HCT116 (cell line): ENCODE data around the gene UCP1. TPM values are rescaled to one million over a fixed set of nuclear protein-coding genes. Genes with fewer than 3 reads are reported as not detected.

Experiments used
- ATAC-seq: fragments of 200-7000 bp; cut with Tn5 transposase; 2 replicates; pipeline ENCODE4 v1.9.1; 2020; ENCODE audit warnings: mild to moderate bottlenecking, moderate library complexity
- BruUV-seq: library from RNA; stranded (reverse); fragments of 400-500 nt; replicated peaks from 2 replicates; lab custom pipeline; 2021; lab: Mats Ljungman, UMichigan
- CTCF ChIA-PET: fragments of 300-600 bp; sonication (Branson Sonifier 250); formaldehyde crosslinking; loops from one replicate; lab custom pipeline; 2021; ENCODE audit warnings: antibody characterized with exemption; lab: Charles Lee
- POLR2A ChIA-PET: fragments of 300-600, 350-600 bp; sonication (Branson Sonifier 250); formaldehyde crosslinking; loops from one replicate; lab custom pipeline; 2021; ENCODE audit warnings: antibody characterized with exemption; lab: Charles Lee
- RAD21 ChIA-PET, 2 experiments: fragments of 300-600 bp; sonication (Branson Sonifier 250); formaldehyde crosslinking; loops; one replicate each; lab custom pipeline; 2023; ENCODE audit warnings: low total read pairs in 2 of 2; ENCODE audit not compliant: uncharacterized antibody in 2 of 2, unreplicated experiment in 2 of 2, low non-redundant PET in 1 of 2; lab: Charles Lee
- DNase-seq: peaks from one replicate; pipeline ENCODE4 v3.0.0-alpha.2; 2010; ENCODE audit warnings: low read depth, low spot score
- H2AFZ ChIP-seq: fragments of 200-600 bp; shearing (Covaris generic), sonication (generic); 2 replicates; pipeline ENCODE4 v1.6.1; 2017; ENCODE audit warnings: low read depth, mixed run types, mixed read lengths, antibody characterized with exemption, low read length; ENCODE audit not compliant: poor library complexity, severe bottlenecking
- H3K27ac ChIP-seq: 2 replicates; pipeline ENCODE4 v1.5.1; 2012; ENCODE audit warnings: low read depth, low read length
- H3K27me3 ChIP-seq: fragments of 200-600 bp; sonication (generic); 2 replicates; pipeline ENCODE4 v1.6.1; 2016; ENCODE audit warnings: mixed run types, low read length, mixed read lengths; ENCODE audit not compliant: insufficient read depth
- H3K36me3 ChIP-seq, 2 experiments: fragments of 200-500 bp in 1 of 2; fragments of 200-600 bp in 1 of 2; sonication (Bioruptor generic) in 1 of 2; sonication (generic) in 1 of 2; 2 replicates each; pipeline versions ENCODE4 v1.5.1 to v1.6.1; 2014 to 2016; ENCODE audit warnings: low read length in 2 of 2, inconsistent platforms in 1 of 2, mixed read lengths in 1 of 2, mixed run types in 1 of 2; ENCODE audit not compliant: insufficient read depth in 2 of 2, control insufficient read depth in 1 of 2
- H3K4me1 ChIP-seq, 2 experiments: fragments of 200-600 bp in 1 of 2; sonication (generic) in 1 of 2; 2 replicates each; pipeline versions ENCODE4 v1.5.1 to v1.6.1; 2012 to 2017; ENCODE audit warnings: low read length in 2 of 2, inconsistent platforms in 1 of 2, mild to moderate bottlenecking in 1 of 2, mixed read lengths in 1 of 2, mixed run types in 1 of 2, moderate library complexity in 1 of 2; ENCODE audit not compliant: insufficient read depth in 2 of 2, control insufficient read depth in 1 of 2
- H3K4me2 ChIP-seq: fragments of 200-600 bp; sonication (generic); 2 replicates; pipeline ENCODE4 v1.6.1; 2017; ENCODE audit warnings: mixed run types, low read length, mixed read lengths
- H3K4me3 ChIP-seq, 2 experiments: fragments of 200-600 bp in 1 of 2; sonication (generic) in 1 of 2; replicated peaks in 1 of 2; 2 replicates each; pipeline ENCODE4 v1.5.1; 2011 to 2016; ENCODE audit warnings: low read length in 2 of 2, control low read depth in 1 of 2, low read depth in 1 of 2, mild to moderate bottlenecking in 1 of 2, mixed read lengths in 1 of 2, mixed run types in 1 of 2
- H3K79me2 ChIP-seq: fragments of 200-600 bp; sonication (generic); 2 replicates; pipeline ENCODE4 v1.6.1; 2017; ENCODE audit warnings: mild to moderate bottlenecking, mixed run types, low read length, moderate library complexity, mixed read lengths; ENCODE audit not compliant: insufficient read depth
- H3K9ac ChIP-seq: fragments of 200-600 bp; sonication (generic); 2 replicates; pipeline ENCODE4 v1.6.1; 2016; ENCODE audit warnings: low read length, mixed read lengths
- H3K9me2 ChIP-seq: fragments of 200-600 bp; sonication (generic), shearing (Covaris generic); 2 replicates; pipeline ENCODE4 v1.6.1; 2017; ENCODE audit warnings: mixed run types, mild to moderate bottlenecking, moderate library complexity; ENCODE audit not compliant: insufficient read depth
- H3K9me3 ChIP-seq, 2 experiments: fragments of 200-500 bp in 1 of 2; fragments of 200-600 bp in 1 of 2; sonication (Bioruptor generic) in 1 of 2; sonication (generic) in 1 of 2; 2 replicates each; pipeline ENCODE4 v1.6.1; 2014 to 2017; ENCODE audit warnings: low read length in 2 of 2, mixed read lengths in 2 of 2, inconsistent platforms in 1 of 2, low read depth in 1 of 2, mild to moderate bottlenecking in 1 of 2, mixed run types in 1 of 2, moderate library complexity in 1 of 2; ENCODE audit not compliant: control insufficient read depth in 1 of 2, insufficient read depth in 1 of 2
- H4K20me1 ChIP-seq: fragments of 200-600 bp; sonication (generic), shearing (Covaris generic); 2 replicates; pipeline ENCODE4 v1.6.1; 2017; ENCODE audit warnings: mixed run types, mild to moderate bottlenecking, moderate library complexity; ENCODE audit not compliant: insufficient read depth
- ATF3 ChIP-seq: IDR thresholded peaks from 2 replicates; pipeline ENCODE4 v1.6.1; 2012
- CBX3 ChIP-seq: IDR thresholded peaks from 2 replicates; pipeline ENCODE4 v1.6.1; 2012; ENCODE audit warnings: low read depth
- CTCF ChIP-seq, 3 experiments: fragments of 200-600 bp in 1 of 3; sonication (generic) in 1 of 3; IDR thresholded peaks in 2 of 3; conservative IDR thresholded peaks in 1 of 3; 2 replicates each; pipeline ENCODE4 v1.5.1; 2012 to 2017; ENCODE audit warnings: low read depth in 2 of 3, low read length in 2 of 3, antibody characterized with exemption in 1 of 3, borderline replicate concordance in 1 of 3, control low read depth in 1 of 3, mild to moderate bottlenecking in 1 of 3, mixed read lengths in 1 of 3, mixed run types in 1 of 3, moderate library complexity in 1 of 3; ENCODE audit not compliant: insufficient read depth in 1 of 3
- ELF1 ChIP-seq: IDR thresholded peaks from 2 replicates; pipeline ENCODE4 v1.6.1; 2012; ENCODE audit warnings: low read depth, borderline replicate concordance
- FOSL1 ChIP-seq: IDR thresholded peaks from 2 replicates; pipeline ENCODE4 v1.6.1; 2012; ENCODE audit warnings: low read depth
- JUND ChIP-seq: IDR thresholded peaks from 2 replicates; pipeline ENCODE4 v1.6.1; 2012
- MAX ChIP-seq: IDR thresholded peaks from 2 replicates; pipeline ENCODE4 v1.6.1; 2012
- POLR2A ChIP-seq: IDR thresholded peaks from 2 replicates; pipeline ENCODE4 v1.7.0; 2011; ENCODE audit warnings: borderline replicate concordance; ENCODE audit not compliant: insufficient read depth, insufficient read length; ENCODE audit errors: extremely low read depth
- SIN3A ChIP-seq: IDR thresholded peaks from 2 replicates; pipeline ENCODE4 v1.6.1; 2012; ENCODE audit warnings: low read depth
- SP1 ChIP-seq: IDR thresholded peaks from 2 replicates; pipeline ENCODE4 v1.6.1; 2012; ENCODE audit warnings: low read depth
- YY1 ChIP-seq: IDR thresholded peaks from 2 replicates; pipeline ENCODE4 v1.6.1; 2011; ENCODE audit warnings: low read length, low read depth, moderate library complexity, mild to moderate bottlenecking; ENCODE audit not compliant: insufficient replicate concordance; ENCODE audit errors: extremely low read depth
- ZNF274 ChIP-seq: fragments of 200-500 bp; sonication (Bioruptor generic); IDR thresholded peaks from 2 replicates; pipeline ENCODE4 v1.6.1; 2014; ENCODE audit warnings: mild to moderate bottlenecking, low read depth, low read length, inconsistent platforms
- intact Hi-C: fragments of 100-400 bp; cut with micrococcal nuclease; formaldehyde crosslinking; loops from 2 replicates; pipeline ENCODE4 v1.10.0; 2022
- total RNA-seq: library from RNA; stranded (reverse); gene quantifications from one replicate; pipeline ENCODE4 v1.2.1, GENCODE V29; 2021; ENCODE audit not compliant: unreplicated experiment

Gene UCP1
- total RNA-seq, 1 experiment from 2014 or later = not detected

GRCh38 chr4:140529434-140529833 is 39.3 kb downstream of the UCP1 start:
- no peak overlapping the region for H3K9ac ChIP-seq
- intact Hi-C loops = loop anchor here (10.0 kb wide), 1 partner anchor 325 kb away; no protein-coding TSS in a partner anchor
- H3K36me3 ChIP-seq = peaks cover 0 to 8% of the 10 kb centered on the region in 2 experiments; a peak in 3 of 4 replicates
- no peak for ATAC-seq
- no peaks in the 10 kb centered on the region for H3K9me2 ChIP-seq
- POLR2A ChIA-PET = no interaction called here
- H3K4me2 ChIP-seq = no peak overlapping the region
- CTCF ChIA-PET = no interaction called here
- no peak overlapping the region for H2AFZ ChIP-seq
- RAD21 ChIA-PET = no interaction called here
- DNase-seq = no peak
- 0 out of 4 replicates have a peak, but pooled peaks cover 0 to 2% of the 10 kb centered on the region in 2 experiments for H3K4me1 ChIP-seq
- peaks cover 18% of the 10 kb centered on the region for H3K79me2 ChIP-seq
- H3K27ac ChIP-seq = no peak overlapping the region
- no peaks in the 10 kb centered on the region for H3K9me3 ChIP-seq
- H3K27me3 ChIP-seq = no peaks in the 10 kb centered on the region
- no peak overlapping the region for H3K4me3 ChIP-seq
- H4K20me1 ChIP-seq = no peaks in the 10 kb centered on the region
- BruUV-seq = no TSS peak
- no peak for TF ChIP-seq CTCF (IDR thresholded peaks at IDR 0.05 in 2 of 3, conservative IDR thresholded peaks at IDR 0.05 in 1 of 3; ENCODE audit: borderline replicate concordance in 1 of 3, insufficient read depth in 1 of 3, low read depth in 2 of 3, low read length in 2 of 3)
- no peak for TF ChIP-seq SIN3A
- no peak for TF ChIP-seq ATF3
- TF ChIP-seq ZNF274 = no peak
- no peak for TF ChIP-seq POLR2A
- TF ChIP-seq ELF1 = no peak
- TF ChIP-seq SP1 = no peak
- TF ChIP-seq CBX3 = no peak
- TF ChIP-seq MAX = no peak
- TF ChIP-seq FOSL1 = no peak
- no peak for TF ChIP-seq YY1
- TF ChIP-seq JUND = no peak
